ENCODE data around the gene SIRPB2.

Gene SIRPB2

GRCh38 chr20:1493536-1493935 lies 2.3 kb upstream of the SIRPB2 start:
- H3K4me3 ChIP-seq (replicated peaks; ENCODE audit: insufficient read depth, low read length), result no peak overlapping the region
- TF ChIP-seq REST (IDR thresholded peaks at IDR 0.05; ENCODE audit: insufficient replicate concordance, low read depth), result no peak
- no peak for TF ChIP-seq SPI1 (IDR thresholded peaks at IDR 0.05; ENCODE audit: borderline replicate concordance, low read depth)
- no peak for TF ChIP-seq POLR2AphosphoS5 (IDR thresholded peaks at IDR 0.05; ENCODE audit: low read depth)
- TF ChIP-seq GABPA (IDR thresholded peaks at IDR 0.05; ENCODE audit: low read depth), result no peak
- no peak for TF ChIP-seq CTCF (IDR thresholded peaks at IDR 0.05; ENCODE audit: insufficient read depth, low read length)
- H3K27ac ChIP-seq (replicated peaks), result no peak overlapping the region
- no peak for DNase-seq (ENCODE audit: low read depth in 1 of 2, low spot score in 1 of 2)
- H3K27me3 ChIP-seq (ENCODE audit: insufficient read depth, poor library complexity, severe bottlenecking), result no peaks in the 10 kb centered on the region

GRCh38 chr20:1491860-1492642 lies 831 bp upstream of the SIRPB2 start:
- Histone ChIP-seq H3K27me3 (ENCODE audit: insufficient read depth, poor library complexity, severe bottlenecking) (no peaks in the 10 kb centered on the region), H3K4me3 (replicated peaks; ENCODE audit: insufficient read depth, low read length) (no peak overlapping the region), H3K27ac (replicated peaks) (peak overlapping the region; percentile 82)
- peak in 1 of 2 experiments; percentile 69 for DNase-seq (ENCODE audit: low read depth in 1 of 2, low spot score in 1 of 2)
- TF ChIP-seq POLR2AphosphoS5 (IDR thresholded peaks at IDR 0.05; ENCODE audit: low read depth), result no peak
- TF ChIP-seq CTCF (IDR thresholded peaks at IDR 0.05; ENCODE audit: insufficient read depth, low read length), result no peak
- no peak for TF ChIP-seq SPI1 (IDR thresholded peaks at IDR 0.05; ENCODE audit: borderline replicate concordance, low read depth)
- TF ChIP-seq REST (IDR thresholded peaks at IDR 0.05; ENCODE audit: insufficient replicate concordance, low read depth), result no peak
- TF ChIP-seq GABPA (IDR thresholded peaks at IDR 0.05; ENCODE audit: low read depth), result no peak

GRCh38 chr20:1490643-1491195 lies 501 bp downstream of the SIRPB2 start:
- DNase-seq (ENCODE audit: low read depth in 1 of 2, low spot score in 1 of 2), result peak in 1 of 2 experiments; percentile 57
- H3K27ac ChIP-seq (replicated peaks), result peak overlapping the region; percentile 82
- TF ChIP-seq POLR2AphosphoS5 (IDR thresholded peaks at IDR 0.05; ENCODE audit: low read depth), result no peak
- no peak for TF ChIP-seq CTCF (IDR thresholded peaks at IDR 0.05; ENCODE audit: insufficient read depth, low read length)
- TF ChIP-seq REST (IDR thresholded peaks at IDR 0.05; ENCODE audit: insufficient replicate concordance, low read depth), result no peak
- no peak for TF ChIP-seq SPI1 (IDR thresholded peaks at IDR 0.05; ENCODE audit: borderline replicate concordance, low read depth)
- no peak for TF ChIP-seq GABPA (IDR thresholded peaks at IDR 0.05; ENCODE audit: low read depth)
- peak overlapping the region; percentile 69 for H3K4me3 ChIP-seq (replicated peaks; ENCODE audit: insufficient read depth, low read length)
- no peaks in the 10 kb centered on the region for H3K27me3 ChIP-seq (ENCODE audit: insufficient read depth, poor library complexity, severe bottlenecking)
